Stimulated activated CD4-positive, alpha-beta T cell treated with anti-CD3 and anti-CD28 coated beads, Interleukin-12 subunit alpha, Interleukin-12 subunit beta, amount 100 ng/mL, for 48 hours (primary cell): ENCODE measurements around the gene RNF214.

ENCODE experiments used
- DNase-seq, 3 donors: peaks; one replicate each; pipeline ENCODE4 v3.0.0-alpha.2; 2020; ENCODE audit warnings: low read depth in 2 of 3, low spot score in 1 of 3

RNF214 gene

GRCh38 chr11:117279711-117280376 lies 47.4 kb downstream of the RNF214 start:
- DNase-seq, result no peak

DNA sequence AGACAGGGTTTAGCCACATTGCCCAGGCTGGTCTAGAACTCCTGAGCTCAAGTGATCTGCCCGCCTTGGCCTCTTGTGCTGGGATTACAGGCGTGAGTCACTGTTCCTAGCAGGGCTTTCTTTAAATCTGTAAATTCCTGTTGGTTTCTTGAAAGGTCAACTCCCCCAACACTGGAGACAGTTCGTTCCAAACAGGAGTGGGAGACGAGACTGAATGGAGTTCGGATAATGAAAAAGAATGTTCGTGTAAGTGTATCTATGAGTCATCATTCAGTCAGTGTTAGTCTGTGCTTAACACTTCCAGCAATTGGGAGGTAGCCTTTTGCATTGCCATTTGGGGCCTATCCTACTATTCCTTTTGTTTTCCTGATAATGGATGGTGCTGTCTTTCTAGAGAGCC lies 48.7 kb downstream of the RNF214 start:
- no peak for DNase-seq

GRCh38 chr11:117281869-117282268 lies 49.4 kb downstream of the RNF214 start:
- no peak for DNase-seq

DNA sequence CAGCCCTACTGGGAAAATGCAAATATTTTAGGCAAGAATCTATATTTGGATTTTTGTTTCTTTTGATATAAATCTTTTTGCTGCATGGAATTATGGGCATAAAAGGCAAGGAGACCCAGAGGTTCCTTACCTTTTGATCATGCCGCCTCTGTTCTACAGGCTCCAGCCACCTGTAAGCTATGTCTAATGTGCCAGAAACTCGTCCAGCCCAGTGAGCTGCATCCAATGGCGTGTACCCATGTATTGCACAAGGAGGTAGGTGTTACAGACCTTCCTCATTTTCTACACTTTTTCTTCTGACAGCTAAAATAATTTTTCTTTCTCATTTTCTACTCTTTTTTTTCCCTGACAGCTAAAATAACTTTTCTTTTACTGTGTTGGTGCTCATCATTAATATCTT lies 50.5 kb downstream of the RNF214 start:
- DNase-seq, result no peak

DNA sequence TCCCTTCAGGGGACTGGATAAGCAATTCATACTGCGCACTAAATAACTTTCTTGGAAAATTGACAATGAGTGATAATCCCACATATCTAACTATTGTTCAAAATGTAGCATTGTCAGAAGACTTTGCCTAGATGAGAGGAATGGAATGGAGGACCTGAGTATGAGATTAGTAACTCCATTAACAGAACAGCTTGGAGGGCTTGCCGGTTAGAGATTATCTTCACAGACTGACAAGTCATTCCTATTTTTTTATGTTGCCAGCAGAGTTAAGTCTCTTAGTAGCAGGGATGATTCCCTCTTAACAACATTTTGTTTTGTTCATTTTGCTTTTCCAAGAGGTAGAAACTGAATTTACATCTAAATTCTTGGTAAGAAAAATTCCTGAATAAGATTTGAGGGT lies 51.6 kb downstream of the RNF214 start:
- DNase-seq, result no peak

- no peak for DNase-seq
Measured at GRCh38 chr11:117286588-117286987, 54.1 kb downstream of the RNF214 start.

- DNase-seq, result no peak
Measured at GRCh38 chr11:117287668-117288067, 55.2 kb downstream of the RNF214 start.

- DNase-seq, result no peak
Measured at GRCh38 chr11:117289795-117290194, 57.3 kb downstream of the RNF214 start.

- DNase-seq, result no peak
Measured at GRCh38 chr11:117290809-117291396, 58.4 kb downstream of the RNF214 start, which contains the start of gene BACE1-AS. Gene BACE1-AS, plus strand, starts transcription at chr11:117291346.

DNA sequence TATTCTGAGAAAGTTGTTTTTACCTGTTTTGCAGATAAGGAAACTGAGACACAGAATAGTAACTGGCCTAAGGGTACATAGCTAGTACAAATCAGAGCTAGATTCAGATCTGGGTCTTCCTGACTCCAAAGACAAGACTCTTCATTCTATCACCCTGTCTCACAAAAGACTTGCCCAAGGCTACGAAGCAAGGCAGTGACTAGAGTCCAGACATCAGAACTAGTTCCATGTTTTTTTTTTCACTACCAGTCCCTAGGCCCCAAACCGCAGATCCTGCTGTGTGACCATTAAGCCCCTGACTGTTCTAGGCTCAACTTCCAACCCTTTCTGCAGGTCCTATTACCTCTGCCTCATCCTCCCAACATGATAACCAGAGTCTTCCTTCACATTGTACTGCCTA lies 60.1 kb downstream of the RNF214 start:
- no peak for DNase-seq

DNA sequence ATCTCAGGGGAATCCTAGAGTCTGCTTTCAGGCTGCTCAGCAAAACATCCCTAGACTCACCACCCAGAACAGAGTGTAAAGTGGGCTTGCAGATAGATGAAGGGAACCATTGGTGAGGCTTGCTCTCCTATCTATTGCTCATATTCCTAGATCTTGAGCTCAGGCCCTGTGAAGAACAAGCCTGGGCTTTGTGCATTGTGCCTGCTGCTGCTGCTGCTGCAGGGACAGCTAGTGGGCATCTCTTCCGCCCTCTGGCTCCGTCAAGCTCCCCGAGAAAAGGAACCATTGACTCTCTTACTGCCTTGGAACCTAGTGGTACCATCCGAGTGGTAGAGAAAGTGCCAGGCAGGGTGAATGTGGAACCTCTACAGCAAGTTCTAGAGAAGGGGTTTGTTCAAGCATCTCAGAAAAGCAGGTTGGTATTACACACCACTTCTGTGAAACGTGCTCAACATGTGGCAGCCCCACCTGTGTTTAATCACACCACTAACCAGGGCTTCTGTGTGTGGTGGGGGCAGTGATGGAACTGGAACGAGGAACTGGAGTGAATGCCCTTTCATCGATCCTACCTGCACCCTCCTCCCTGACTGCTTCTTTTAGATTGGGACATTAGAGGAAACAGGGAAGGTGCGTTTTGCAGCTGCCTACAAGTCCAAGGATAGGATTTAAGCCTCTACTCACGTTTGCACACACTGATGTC lies 63.1 kb downstream of the RNF214 start:
- no peak for DNase-seq

DNA sequence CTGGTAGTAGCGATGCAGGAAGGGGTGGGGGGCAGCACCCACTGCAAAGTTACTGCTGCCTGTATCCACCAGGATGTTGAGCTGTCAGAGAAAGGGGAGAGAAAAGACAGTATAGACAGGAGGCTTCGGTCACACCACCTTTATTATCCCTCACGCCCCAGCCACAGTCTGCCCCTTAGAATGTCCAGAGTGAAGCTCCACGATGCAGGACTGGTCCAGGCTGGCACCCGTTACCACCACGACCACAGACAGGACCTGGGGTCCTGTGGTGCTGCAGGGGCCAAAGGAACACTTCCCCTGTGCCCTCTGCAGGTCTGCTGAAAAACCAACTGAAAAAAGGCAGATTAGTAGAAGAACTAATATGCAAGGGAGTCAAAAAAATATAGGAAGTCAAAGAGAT lies 64.4 kb downstream of the RNF214 start:
- no peak for DNase-seq

- DNase-seq, result no peak
Measured at GRCh38 chr11:117298195-117298594, 65.7 kb downstream of the RNF214 start.

DNA sequence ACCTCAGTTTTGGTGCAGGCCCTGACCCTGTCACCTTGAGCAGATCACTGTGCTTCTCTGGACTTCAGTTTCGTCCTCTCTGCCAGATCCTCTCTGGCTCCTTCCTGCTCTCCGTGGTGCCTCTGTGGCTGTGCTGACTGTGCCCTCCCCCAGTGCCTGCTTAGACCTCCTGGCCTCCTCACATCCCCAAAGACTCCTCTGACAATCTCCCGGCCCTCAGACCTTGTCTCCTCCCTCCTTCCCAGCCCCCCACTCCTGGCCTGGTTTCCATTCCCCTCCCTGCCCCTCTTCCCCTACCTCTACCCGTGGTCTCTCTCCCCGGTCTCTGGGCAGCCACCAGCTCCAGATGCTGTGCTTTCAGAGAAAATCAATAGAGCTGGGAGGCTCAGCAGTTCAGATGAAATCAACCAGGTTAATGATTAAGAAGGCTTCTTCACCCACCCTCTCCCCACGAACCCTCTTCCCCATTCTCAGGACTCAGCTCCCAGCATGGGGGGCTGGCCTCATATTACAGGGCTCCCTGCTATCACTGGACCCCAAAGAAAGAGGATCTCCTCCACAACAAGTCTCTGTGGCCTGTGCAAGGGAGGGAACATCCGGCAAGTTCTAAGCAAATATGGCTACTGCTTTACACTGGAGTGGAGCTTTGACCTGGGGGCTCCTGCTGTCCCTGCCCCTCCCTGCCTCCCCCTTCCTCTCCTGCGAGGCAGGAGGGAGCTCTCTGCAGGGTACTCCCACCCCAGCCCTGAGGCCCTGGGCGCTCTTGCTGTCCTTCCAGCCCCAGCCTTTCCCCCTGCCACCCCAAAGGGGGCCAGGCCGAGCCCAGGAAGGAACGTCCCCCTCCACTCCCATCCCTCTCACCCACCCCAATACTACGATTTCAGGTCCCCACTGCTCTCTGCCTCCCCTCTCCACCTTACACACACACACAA lies 67.1 kb downstream of the RNF214 start:
- DNase-seq, result no peak

- no peak for DNase-seq
Measured at GRCh38 chr11:117300283-117300663, 67.8 kb downstream of the RNF214 start.

DNA sequence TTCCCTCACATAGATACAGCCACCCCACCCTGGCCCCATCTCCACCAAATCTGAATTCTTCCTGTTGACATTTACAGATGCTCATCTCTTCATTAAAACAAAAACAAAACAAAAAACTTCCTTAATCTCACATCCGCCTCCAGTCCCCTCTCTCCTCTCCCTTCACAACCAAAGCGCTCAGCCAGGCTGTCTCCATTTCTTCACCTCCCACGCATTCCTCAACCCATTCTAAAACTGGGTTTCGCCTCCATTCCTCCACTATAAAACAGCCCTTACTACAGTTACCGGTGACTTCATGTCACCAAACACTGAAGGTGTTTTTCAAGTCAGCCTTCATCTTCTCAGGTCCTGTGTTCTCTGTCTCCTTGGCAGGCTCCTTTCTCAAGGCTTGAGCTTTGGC lies 68.3 kb downstream of the RNF214 start:
- no peak for DNase-seq

GRCh38 chr11:117302228-117302627 lies 69.8 kb downstream of the RNF214 start:
- DNase-seq, result no peak

DNA sequence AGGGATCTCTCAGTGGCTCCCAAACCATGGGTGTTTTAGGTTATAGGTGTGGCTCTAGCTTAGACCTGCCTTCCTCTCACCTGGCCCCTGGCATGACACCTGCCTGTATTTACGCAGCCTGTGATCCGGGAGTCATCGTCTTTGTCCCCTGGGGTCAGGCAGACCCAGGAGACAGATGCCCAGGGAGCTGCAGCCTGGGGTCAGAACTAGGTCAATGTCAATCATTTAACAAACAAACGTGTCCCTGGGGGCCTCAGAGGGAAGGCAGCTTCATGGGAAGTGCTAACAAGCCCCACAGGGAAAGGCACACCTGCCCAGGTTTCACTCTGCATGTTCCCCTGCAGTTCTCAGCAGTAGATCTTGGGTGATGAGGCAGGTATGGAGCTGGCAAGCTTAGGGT lies 70.6 kb downstream of the RNF214 start:
- DNase-seq, result no peak

DNA sequence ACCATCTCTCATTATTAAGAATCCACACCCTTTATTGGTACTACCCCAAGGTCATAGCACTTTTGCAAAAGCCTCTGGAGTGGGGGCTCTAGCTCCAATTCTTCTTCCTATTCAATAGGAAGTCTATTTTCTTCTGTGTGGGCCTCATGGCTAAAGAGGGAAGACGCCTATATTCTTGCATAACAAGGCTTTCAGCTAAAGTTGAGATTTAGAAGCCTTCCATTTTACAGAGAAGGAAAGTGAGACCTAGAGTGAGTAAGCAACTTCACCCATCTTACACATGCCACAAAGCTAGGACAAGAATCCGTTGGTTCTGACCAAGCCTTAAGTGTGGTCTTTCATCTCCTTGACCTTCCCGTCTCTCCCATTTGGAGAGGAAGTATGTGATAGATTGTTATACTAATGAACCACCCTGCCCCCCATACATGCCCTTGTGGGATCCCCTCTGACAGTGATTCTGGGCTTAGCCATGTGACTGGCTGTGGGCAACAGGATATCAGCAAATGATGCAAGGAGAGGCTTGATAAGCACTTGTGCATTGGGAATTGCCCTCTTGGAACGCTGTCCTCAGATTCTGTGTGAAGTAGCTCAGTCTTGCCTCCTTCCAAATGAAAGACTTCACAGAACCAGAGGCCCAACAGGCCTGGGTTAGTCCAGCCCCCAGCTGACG lies 71.3 kb downstream of the RNF214 start:
- no peak for DNase-seq

GRCh38 chr11:117305145-117305544 lies 72.7 kb downstream of the RNF214 start:
- no peak for DNase-seq

DNA sequence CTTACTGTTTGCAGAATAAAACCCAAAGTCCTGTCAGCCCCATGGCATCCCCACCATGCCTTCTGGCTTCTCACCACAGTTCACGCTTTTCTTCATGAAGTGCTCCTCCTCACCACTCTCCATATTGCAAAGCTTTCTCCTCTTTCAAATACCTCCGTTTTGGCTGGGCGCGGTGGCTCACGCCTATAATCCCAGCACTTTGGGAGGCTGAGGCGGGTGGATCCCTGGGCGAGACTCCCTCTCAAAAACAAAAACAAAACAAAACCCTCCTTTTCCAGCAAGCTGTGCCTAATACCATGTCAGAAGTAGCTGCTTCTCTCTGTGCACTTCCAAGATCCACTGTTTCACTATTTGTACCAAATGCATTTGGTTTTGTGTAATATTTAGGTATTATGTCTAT lies 76.8 kb downstream of the RNF214 start:
- no peak for DNase-seq
